Measurements from ENCODE around the gene CCL2.

Gene CCL2

DNA sequence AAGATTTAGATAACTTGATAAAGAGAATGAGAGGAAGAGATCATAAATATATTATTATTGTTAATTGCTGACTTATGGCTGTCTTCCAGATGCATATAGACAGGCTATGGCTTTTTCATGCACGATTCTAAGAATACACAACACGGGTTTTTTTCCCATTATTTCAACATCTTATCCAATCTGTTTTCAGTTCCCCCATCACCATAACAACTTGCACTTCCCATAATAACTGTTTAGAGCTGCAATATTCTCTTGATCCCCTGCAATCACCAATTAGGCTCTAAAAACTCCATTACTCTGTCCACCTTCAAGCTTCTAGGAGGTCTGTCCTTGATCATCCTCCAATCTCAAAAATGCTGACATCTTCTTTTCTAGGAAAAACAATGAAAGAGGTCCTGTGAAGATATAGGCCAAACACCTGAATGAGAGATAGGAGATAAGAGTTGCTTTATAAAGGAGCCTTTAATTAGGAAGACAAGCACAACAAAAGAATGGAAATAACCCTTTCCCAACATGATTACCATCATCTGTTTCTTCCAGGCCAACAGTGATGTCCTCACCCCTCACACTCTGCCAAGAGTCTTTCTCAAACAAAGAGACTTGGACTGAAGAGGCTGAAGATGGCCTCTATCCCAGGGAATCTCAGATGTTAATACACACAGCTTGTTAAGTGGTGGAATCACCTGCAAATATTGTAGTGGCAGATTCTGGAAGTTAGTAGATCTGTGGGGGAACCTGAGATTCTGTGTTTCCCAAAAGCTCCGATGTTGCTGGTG is 32.2 kb upstream of the CCL2 start:
- Histone ChIP-seq H3K79me2 (ENCODE audit: insufficient read depth, low read length) (no peaks in the 10 kb centered on the region), H3K4me1 (ENCODE audit: insufficient read depth, low read length, poor library complexity, severe bottlenecking) (peaks cover 17% of the 10 kb centered on the region), H3K4me3 (ENCODE audit: low read length, poor library complexity, severe bottlenecking) (no peak overlapping the region), H3K4me2 (ENCODE audit: low read depth, low read length, poor library complexity, severe bottlenecking) (no peak overlapping the region), H3K27me3 (ENCODE audit: insufficient read depth, low read length, poor library complexity, severe bottlenecking) (no peaks in the 10 kb centered on the region), H3F3A (ENCODE audit: low read depth) (no peaks in the 10 kb centered on the region), H3K9me3 (ENCODE audit: insufficient read depth, low read depth, low read length) (no peaks in the 10 kb centered on the region), H3K9me2 (replicated peaks; ENCODE audit: low read depth, low read length) (no peaks in the 10 kb centered on the region), H4K20me1 (ENCODE audit: insufficient read depth, low read length, poor library complexity, severe bottlenecking) (no peaks in the 10 kb centered on the region), H3K9ac (ENCODE audit: low read depth, low read length, poor library complexity, severe bottlenecking) (no peak overlapping the region), H3K36me3 (ENCODE audit: insufficient read depth, low read length) (no peaks in the 10 kb centered on the region), H2AFZ (ENCODE audit: low read length) (no peak overlapping the region)
- TF ChIP-seq EZH2phosphoT487 (IDR thresholded peaks at IDR 0.05; ENCODE audit: borderline replicate concordance): no peak

DNA sequence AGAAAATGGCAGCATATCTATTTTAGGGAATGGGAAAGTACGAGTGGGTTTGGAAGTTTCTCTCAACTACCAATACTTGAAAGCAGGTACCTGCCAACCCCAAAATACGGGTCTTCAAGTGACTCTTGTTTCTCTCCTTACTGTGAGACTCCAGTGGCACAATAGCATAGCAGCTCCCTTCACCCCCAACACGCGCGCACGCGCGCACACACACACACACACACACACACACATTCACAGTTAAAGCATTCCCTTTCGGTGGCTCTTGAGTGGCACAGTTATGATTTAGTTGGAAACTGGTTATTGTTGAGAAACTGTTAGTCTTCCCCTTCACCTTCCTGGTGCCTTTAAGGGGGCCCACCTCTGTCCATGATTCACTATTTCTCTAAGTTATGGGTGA is 30.0 kb upstream of the CCL2 start:
- no peaks in the 10 kb centered on the region for H3K36me3 ChIP-seq (ENCODE audit: insufficient read depth, low read length)
- no peak overlapping the region for H3K9ac ChIP-seq (ENCODE audit: low read depth, low read length, poor library complexity, severe bottlenecking)
- no peak overlapping the region for H3K4me2 ChIP-seq (ENCODE audit: low read depth, low read length, poor library complexity, severe bottlenecking)
- peaks cover under 1% of the 10 kb centered on the region; the same call in 1 of the 2 replicates for H3K9me3 ChIP-seq (ENCODE audit: insufficient read depth, low read depth, low read length)
- no peaks in the 10 kb centered on the region for H3K9me2 ChIP-seq (replicated peaks; ENCODE audit: low read depth, low read length)
- H3F3A ChIP-seq (ENCODE audit: low read depth): no peaks in the 10 kb centered on the region
- TF ChIP-seq, protein P1, sequence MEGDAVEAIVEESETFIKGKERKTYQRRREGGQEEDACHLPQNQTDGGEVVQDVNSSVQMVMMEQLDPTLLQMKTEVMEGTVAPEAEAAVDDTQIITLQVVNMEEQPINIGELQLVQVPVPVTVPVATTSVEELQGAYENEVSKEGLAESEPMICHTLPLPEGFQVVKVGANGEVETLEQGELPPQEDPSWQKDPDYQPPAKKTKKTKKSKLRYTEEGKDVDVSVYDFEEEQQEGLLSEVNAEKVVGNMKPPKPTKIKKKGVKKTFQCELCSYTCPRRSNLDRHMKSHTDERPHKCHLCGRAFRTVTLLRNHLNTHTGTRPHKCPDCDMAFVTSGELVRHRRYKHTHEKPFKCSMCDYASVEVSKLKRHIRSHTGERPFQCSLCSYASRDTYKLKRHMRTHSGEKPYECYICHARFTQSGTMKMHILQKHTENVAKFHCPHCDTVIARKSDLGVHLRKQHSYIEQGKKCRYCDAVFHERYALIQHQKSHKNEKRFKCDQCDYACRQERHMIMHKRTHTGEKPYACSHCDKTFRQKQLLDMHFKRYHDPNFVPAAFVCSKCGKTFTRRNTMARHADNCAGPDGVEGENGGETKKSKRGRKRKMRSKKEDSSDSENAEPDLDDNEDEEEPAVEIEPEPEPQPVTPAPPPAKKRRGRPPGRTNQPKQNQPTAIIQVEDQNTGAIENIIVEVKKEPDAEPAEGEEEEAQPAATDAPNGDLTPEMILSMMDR (conservative IDR thresholded peaks at IDR 0.05; ENCODE audit: low read length): no peak
- no peak for TF ChIP-seq EZH2phosphoT487 (IDR thresholded peaks at IDR 0.05; ENCODE audit: borderline replicate concordance)
- no peak overlapping the region for H3K4me3 ChIP-seq (ENCODE audit: low read length, poor library complexity, severe bottlenecking)
- no peaks in the 10 kb centered on the region for H4K20me1 ChIP-seq (ENCODE audit: insufficient read depth, low read length, poor library complexity, severe bottlenecking)
- no peaks in the 10 kb centered on the region for H3K79me2 ChIP-seq (ENCODE audit: insufficient read depth, low read length)
- H2AFZ ChIP-seq (ENCODE audit: low read length): no peak overlapping the region
- no peaks in the 10 kb centered on the region for H3K4me1 ChIP-seq (ENCODE audit: insufficient read depth, low read length, poor library complexity, severe bottlenecking)
- H3K27me3 ChIP-seq (ENCODE audit: insufficient read depth, low read length, poor library complexity, severe bottlenecking): no peaks in the 10 kb centered on the region

DNA sequence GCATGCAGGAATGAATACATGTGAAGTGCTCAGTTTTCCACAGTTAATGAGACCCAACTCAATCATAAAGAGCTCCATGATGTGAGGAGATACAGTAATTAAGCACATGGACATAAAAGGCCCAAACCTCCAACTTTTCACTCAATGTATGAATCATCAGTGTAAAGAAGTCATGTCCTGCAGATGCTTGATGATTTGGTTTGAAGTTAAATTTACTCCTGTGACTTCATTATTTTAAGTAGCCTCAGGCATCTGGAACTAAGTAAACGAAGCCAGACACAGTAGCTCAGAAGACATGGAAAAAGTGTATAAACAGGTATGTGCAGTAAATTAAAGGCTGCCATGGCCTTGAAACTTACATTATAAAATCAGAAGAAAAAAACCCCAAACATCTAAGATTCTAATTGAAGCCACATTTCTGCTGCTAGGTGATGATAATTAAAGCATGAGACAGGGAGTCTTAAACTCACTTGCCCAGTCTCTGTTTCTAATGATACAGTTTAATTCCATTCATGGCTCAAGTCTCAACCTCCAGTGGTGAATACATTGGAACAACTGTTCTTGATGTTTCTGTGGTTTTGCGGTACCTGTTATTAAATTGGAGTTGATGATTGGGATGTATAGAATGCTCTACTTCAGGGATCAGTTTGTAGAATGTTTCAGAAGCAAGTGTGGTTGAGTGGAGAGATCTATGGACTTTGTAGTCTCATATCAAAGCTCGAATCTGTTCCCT is 28.9 kb upstream of the CCL2 start:
- Histone ChIP-seq H3K4me2 (ENCODE audit: low read depth, low read length, poor library complexity, severe bottlenecking) (no peak overlapping the region), H4K20me1 (ENCODE audit: insufficient read depth, low read length, poor library complexity, severe bottlenecking) (no peaks in the 10 kb centered on the region), H3K9ac (ENCODE audit: low read depth, low read length, poor library complexity, severe bottlenecking) (no peak overlapping the region), H3K9me3 (ENCODE audit: insufficient read depth, low read depth, low read length) (peaks cover 6% of the 10 kb centered on the region; the same call in 1 of the 2 replicates), H3K4me1 (ENCODE audit: insufficient read depth, low read length, poor library complexity, severe bottlenecking) (no peaks in the 10 kb centered on the region), H3K9me2 (replicated peaks; ENCODE audit: low read depth, low read length) (no peaks in the 10 kb centered on the region), H3K79me2 (ENCODE audit: insufficient read depth, low read length) (no peaks in the 10 kb centered on the region), H3K4me3 (ENCODE audit: low read length, poor library complexity, severe bottlenecking) (no peak overlapping the region), H3F3A (ENCODE audit: low read depth) (no peaks in the 10 kb centered on the region), H3K36me3 (ENCODE audit: insufficient read depth, low read length) (no peaks in the 10 kb centered on the region), H3K27me3 (ENCODE audit: insufficient read depth, low read length, poor library complexity, severe bottlenecking) (no peaks in the 10 kb centered on the region), H2AFZ (ENCODE audit: low read length) (no peak overlapping the region)
- TF ChIP-seq EZH2phosphoT487 (IDR thresholded peaks at IDR 0.05; ENCODE audit: borderline replicate concordance): no peak
- TF ChIP-seq, protein P1 (conservative IDR thresholded peaks at IDR 0.05; ENCODE audit: low read length): no peak
